A673 (cell line): ENCODE data around the gene MICAL3. TPM values are rescaled to one million over a fixed set of nuclear protein-coding genes. Genes with fewer than 3 reads are reported as not detected.

Experiments
- BruUV-seq: library from RNA; stranded (reverse); fragments of 400-500 nt; replicated peaks from 2 replicates; lab custom pipeline; 2021; lab: Mats Ljungman, UMichigan
- CTCF ChIA-PET: fragments of 300-600 bp; sonication (Branson Sonifier 250); formaldehyde crosslinking; loops from one replicate; lab custom pipeline; 2022; ENCODE audit warnings: antibody characterized with exemption; lab: Charles Lee
- POLR2A ChIA-PET: fragments of 300-600 bp; sonication (Branson Sonifier 250); formaldehyde crosslinking; loops from one replicate; lab custom pipeline; 2022; ENCODE audit warnings: antibody characterized with exemption; ENCODE audit not compliant: low non-redundant PET; lab: Charles Lee
- DNase-seq: peaks from one replicate; pipeline ENCODE4 v3.0.0-alpha.2; 2015; ENCODE audit warnings: low spot score
- H3K27ac ChIP-seq: fragments of 200-600 bp; sonication (generic); 2 replicates; pipeline ENCODE4 v1.5.1; 2016; ENCODE audit warnings: mixed run types, low read depth, mild to moderate bottlenecking, mixed read lengths, antibody characterized with exemption, low read length; ENCODE audit not compliant: poor library complexity, severe bottlenecking
- H3K27me3 ChIP-seq: fragments of 200-600 bp; sonication (generic); replicated peaks from 2 replicates; pipeline ENCODE4 v1.6.1; 2017; ENCODE audit warnings: mixed run types, low read depth, mild to moderate bottlenecking, mixed read lengths, antibody characterized with exemption, low read length; ENCODE audit not compliant: insufficient read depth, poor library complexity
- H3K36me3 ChIP-seq: fragments of 200-600 bp; sonication (generic); 2 replicates; pipeline ENCODE4 v1.6.1; 2016; ENCODE audit warnings: mixed run types, mild to moderate bottlenecking, mixed read lengths, antibody characterized with exemption, low read length; ENCODE audit not compliant: insufficient read depth, poor library complexity, severe bottlenecking
- H3K4me1 ChIP-seq: fragments of 200-600 bp; sonication (generic); 2 replicates; pipeline ENCODE4 v1.6.1; 2017; ENCODE audit warnings: mixed run types, mild to moderate bottlenecking, mixed read lengths, antibody characterized with exemption, low read length; ENCODE audit not compliant: insufficient read depth, poor library complexity, severe bottlenecking
- H3K4me3 ChIP-seq: fragments of 200-600 bp; sonication (generic); 2 replicates; pipeline ENCODE4 v1.5.1; 2016; ENCODE audit warnings: low read depth, mixed run types, mild to moderate bottlenecking, mixed read lengths, low read length; ENCODE audit not compliant: poor library complexity, severe bottlenecking
- H3K9me3 ChIP-seq: fragments of 200-600 bp; sonication (generic); 2 replicates; pipeline ENCODE4 v1.6.1; 2016; ENCODE audit warnings: mixed run types, low read depth, mild to moderate bottlenecking, mixed read lengths, antibody characterized with exemption, low read length; ENCODE audit not compliant: poor library complexity, severe bottlenecking
- CTCF ChIP-seq: fragments of 300-800, 200-600 bp; sonication (generic); conservative IDR thresholded peaks from 2 replicates; pipeline ENCODE4 v1.5.1; 2017; ENCODE audit warnings: low read depth, mild to moderate bottlenecking, antibody characterized with exemption, low read length, moderate library complexity, mixed read lengths
- EZH2 ChIP-seq: fragments of 200-600 bp; sonication (generic); IDR thresholded peaks from 2 replicates; pipeline ENCODE4 v1.6.1; 2017; ENCODE audit warnings: borderline replicate concordance, low read depth, mild to moderate bottlenecking, mixed read lengths, antibody characterized with exemption, low read length; ENCODE audit not compliant: poor library complexity, severe bottlenecking
- intact Hi-C: fragments of 100-400 bp; cut with micrococcal nuclease; formaldehyde crosslinking; loops from one replicate; pipeline ENCODE4 v1.10.0; 2022; ENCODE audit not compliant: unreplicated experiment
- total RNA-seq: library from RNA; stranded (reverse); gene quantifications from 2 replicates; pipeline ENCODE4 v1.2.3, GENCODE V29; 2021

Gene MICAL3
- total RNA-seq, 1 experiment from 2014 or later, result 63.6 TPM

- Histone ChIP-seq H3K4me3 (no peak overlapping the region), H3K27ac (no peak overlapping the region), H3K27me3 (no peaks in the 10 kb centered on the region), H3K36me3 (no peaks in the 10 kb centered on the region), H3K9me3 (no peaks in the 10 kb centered on the region), H3K4me1 (peaks cover 4% of the 10 kb centered on the region)
- intact Hi-C loops, result no loop called here
- CTCF ChIA-PET, result no interaction called here
- POLR2A ChIA-PET, result no interaction called here
- BruUV-seq, result no TSS peak
- no peak for TF ChIP-seq EZH2
- no peak for TF ChIP-seq CTCF
- DNase-seq, result no peak
Observed at GRCh38 chr22:17918840-17919239, 105.5 kb downstream of the MICAL3 start.

- intact Hi-C loops, result no loop called here
- ChIA-PET POLR2A (no interaction called here), CTCF (no interaction called here)
- H3K4me1 ChIP-seq, result no peaks in the 10 kb centered on the region
- H3K9me3 ChIP-seq, result no peaks in the 10 kb centered on the region
- H3K36me3 ChIP-seq, result no peaks in the 10 kb centered on the region
- BruUV-seq, result no TSS peak
- TF ChIP-seq CTCF, result no peak
- TF ChIP-seq EZH2, result no peak
- no peak for DNase-seq
- H3K4me3 ChIP-seq, result no peak overlapping the region
- H3K27ac ChIP-seq, result no peak overlapping the region
- no peaks in the 10 kb centered on the region for H3K27me3 ChIP-seq
Observed at GRCh38 chr22:17917490-17917983, 106.8 kb downstream of the MICAL3 start.

GRCh38 chr22:17916226-17916889 lies 108.0 kb downstream of the MICAL3 start:
- CTCF ChIA-PET, result no interaction called here

More at GRCh38 chr22:17916226-17916889, 108.0 kb downstream of the MICAL3 start:
- H3K27ac ChIP-seq, result no peak overlapping the region
- no TSS peak for BruUV-seq
- H3K36me3 ChIP-seq, result no peaks in the 10 kb centered on the region
- no peaks in the 10 kb centered on the region for H3K9me3 ChIP-seq
- H3K4me1 ChIP-seq, result no peaks in the 10 kb centered on the region
- H3K4me3 ChIP-seq, result no peak overlapping the region
- DNase-seq, result no peak
- TF ChIP-seq EZH2, result no peak
- TF ChIP-seq CTCF, result no peak
- intact Hi-C loops, result no loop called here
- POLR2A ChIA-PET, result interaction anchor here (0.5 kb wide), 1 partner anchor 132 kb away, joined by 3 read pairs; no protein-coding TSS in a partner anchor
- H3K27me3 ChIP-seq, result no peaks in the 10 kb centered on the region
